ENCODE measurements around the gene M1AP. TPM values are rescaled to one million over a fixed set of nuclear protein-coding genes. Genes with fewer than 3 reads are reported as not detected.

Gene M1AP
- total RNA-seq, 1 experiment from 2014 or later: not detected

GRCh38 chr2:74599676-74600075 is 48.5 kb downstream of the M1AP start:
- Histone ChIP-seq H3K79me2 (ENCODE audit: low read length) (no peaks in the 10 kb centered on the region), H3K27ac (ENCODE audit: low read length) (no peak overlapping the region), H3K9me3 (ENCODE audit: low read length) (no peaks in the 10 kb centered on the region), H3K27me3 (ENCODE audit: low read length) (peaks cover 8% of the 10 kb centered on the region; the same call in 1 of the 2 replicates), H3K4me2 (ENCODE audit: low read length) (no peak overlapping the region), H2AFZ (ENCODE audit: low read length) (no peak overlapping the region), H3K4me3 (ENCODE audit: low read length) (no peak overlapping the region), H3K36me3 (ENCODE audit: low read depth, low read length) (no peaks in the 10 kb centered on the region), H3K9ac (ENCODE audit: low read length) (no peak overlapping the region), H3K4me1 (ENCODE audit: insufficient read depth, low read length) (peaks cover 8% of the 10 kb centered on the region), H3F3A (ENCODE audit: low read length, unreplicated experiment) (no peaks in the 10 kb centered on the region), H3K9me2 (replicated peaks; ENCODE audit: low read length) (no peaks in the 10 kb centered on the region), H4K20me1 (ENCODE audit: low read length) (no peaks in the 10 kb centered on the region)
- no peak for DNase-seq
- intact Hi-C loops (cut with micrococcal nuclease): loop anchor here (10.0 kb wide), 1 partner anchor 55 kb away; the partner anchor contains the start of gene SEMA4F
- TF ChIP-seq CTCF (conservative IDR thresholded peaks at IDR 0.05; ENCODE audit: low read depth, low read length) (no peak), EZH2phosphoT487 (IDR thresholded peaks at IDR 0.05; ENCODE audit: borderline replicate concordance, low read length) (no peak), EZH2 (IDR thresholded peaks at IDR 0.05; ENCODE audit: low read length, unreplicated experiment) (no peak)
- BruUV-seq (replicated peaks): no TSS peak
- ATAC-seq: no peak
- ChIA-PET POLR2A (ENCODE audit: unreplicated experiment) (no interaction called here), CTCF (no interaction called here)

GRCh38 chr2:74597410-74597809 is 50.7 kb downstream of the M1AP start:
- H3K9ac ChIP-seq (ENCODE audit: low read length): no peak overlapping the region
- ATAC-seq (peak; percentile 58), DNase-seq (no peak)
- no peak overlapping the region for H3K4me2 ChIP-seq (ENCODE audit: low read length)
- no peaks in the 10 kb centered on the region for H3K36me3 ChIP-seq (ENCODE audit: low read depth, low read length)
- ChIA-PET CTCF (no interaction called here), POLR2A (ENCODE audit: unreplicated experiment) (no interaction called here)
- H3K9me2 ChIP-seq (replicated peaks; ENCODE audit: low read length): no peaks in the 10 kb centered on the region
- peaks cover 1% of the 10 kb centered on the region for H3K4me1 ChIP-seq (ENCODE audit: insufficient read depth, low read length)
- no peak overlapping the region for H3K27ac ChIP-seq (ENCODE audit: low read length)
- peaks cover 8% of the 10 kb centered on the region; the same call in 1 of the 2 replicates for H3K27me3 ChIP-seq (ENCODE audit: low read length)
- TF ChIP-seq CTCF (conservative IDR thresholded peaks at IDR 0.05; ENCODE audit: low read depth, low read length) (no peak), EZH2phosphoT487 (IDR thresholded peaks at IDR 0.05; ENCODE audit: borderline replicate concordance, low read length) (no peak), EZH2 (IDR thresholded peaks at IDR 0.05; ENCODE audit: low read length, unreplicated experiment) (no peak)
- no peaks in the 10 kb centered on the region for H4K20me1 ChIP-seq (ENCODE audit: low read length)
- no peaks in the 10 kb centered on the region for H3K79me2 ChIP-seq (ENCODE audit: low read length)
- H3K9me3 ChIP-seq (ENCODE audit: low read length): no peaks in the 10 kb centered on the region
- H2AFZ ChIP-seq (ENCODE audit: low read length): no peak overlapping the region
- intact Hi-C loops (cut with micrococcal nuclease): no loop called here
- no peak overlapping the region for H3K4me3 ChIP-seq (ENCODE audit: low read length)
- no TSS peak for BruUV-seq (replicated peaks)
- H3F3A ChIP-seq (ENCODE audit: low read length, unreplicated experiment): no peaks in the 10 kb centered on the region

- H3K9ac ChIP-seq (ENCODE audit: low read length): no peak overlapping the region
- H3K27ac ChIP-seq (ENCODE audit: low read length): no peak overlapping the region
- no peak overlapping the region for H3K4me3 ChIP-seq (ENCODE audit: low read length)
- TF ChIP-seq EZH2 (IDR thresholded peaks at IDR 0.05; ENCODE audit: low read length, unreplicated experiment): no peak
- TF ChIP-seq EZH2phosphoT487 (IDR thresholded peaks at IDR 0.05; ENCODE audit: borderline replicate concordance, low read length): no peak
- TF ChIP-seq CTCF (conservative IDR thresholded peaks at IDR 0.05; ENCODE audit: low read depth, low read length): no peak
- H3K36me3 ChIP-seq (ENCODE audit: low read depth, low read length): no peaks in the 10 kb centered on the region
- no peak for ATAC-seq
- H2AFZ ChIP-seq (ENCODE audit: low read length): no peak overlapping the region
- H3K27me3 ChIP-seq (ENCODE audit: low read length): peaks cover 8% of the 10 kb centered on the region; the same call in 1 of the 2 replicates
- POLR2A ChIA-PET (ENCODE audit: unreplicated experiment): no interaction called here
- H3K9me2 ChIP-seq (replicated peaks; ENCODE audit: low read length): no peaks in the 10 kb centered on the region
- DNase-seq: no peak
- H3K9me3 ChIP-seq (ENCODE audit: low read length): no peaks in the 10 kb centered on the region
- intact Hi-C loops (cut with micrococcal nuclease): no loop called here
- no peaks in the 10 kb centered on the region for H3K79me2 ChIP-seq (ENCODE audit: low read length)
- BruUV-seq (replicated peaks): no TSS peak
- CTCF ChIA-PET: no interaction called here
- H3K4me1 ChIP-seq (ENCODE audit: insufficient read depth, low read length): no peaks in the 10 kb centered on the region
- no peaks in the 10 kb centered on the region for H3F3A ChIP-seq (ENCODE audit: low read length, unreplicated experiment)
- no peak overlapping the region for H3K4me2 ChIP-seq (ENCODE audit: low read length)
- H4K20me1 ChIP-seq (ENCODE audit: low read length): no peaks in the 10 kb centered on the region
Measured at GRCh38 chr2:74596584-74596983, 51.5 kb downstream of the M1AP start.
